HG03060 (cell line): ENCODE data around the gene SHISA9.

Source experiments
- ATAC-seq: cut with Tn5 transposase; IDR thresholded peaks from one replicate; pipeline ENCODE4 v1.9.1; 2021; ENCODE audit warnings: low read depth, moderate number of reproducible peaks; ENCODE audit not compliant: unreplicated experiment

Gene SHISA9

DNA sequence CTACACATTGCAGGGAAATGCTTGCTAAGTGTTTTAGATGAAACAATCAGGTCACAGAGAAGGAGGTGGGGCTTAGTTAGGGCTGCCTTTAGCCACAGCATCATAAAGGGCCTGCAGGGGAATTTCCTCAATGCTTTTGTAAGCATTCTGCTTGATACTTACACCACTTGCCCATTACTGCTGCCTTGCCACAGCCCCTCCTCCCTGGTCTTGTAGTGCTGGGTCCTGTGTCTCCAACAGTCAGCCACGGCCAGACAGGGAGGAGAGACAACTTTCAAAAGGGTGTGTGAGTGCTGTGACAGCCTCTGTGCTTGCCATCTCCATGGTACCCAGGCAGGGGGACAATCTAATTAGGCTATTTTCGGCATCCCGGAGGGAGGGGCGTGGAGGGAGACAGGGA is 111.2 kb downstream of the SHISA9 start:
- no peak for ATAC-seq

DNA sequence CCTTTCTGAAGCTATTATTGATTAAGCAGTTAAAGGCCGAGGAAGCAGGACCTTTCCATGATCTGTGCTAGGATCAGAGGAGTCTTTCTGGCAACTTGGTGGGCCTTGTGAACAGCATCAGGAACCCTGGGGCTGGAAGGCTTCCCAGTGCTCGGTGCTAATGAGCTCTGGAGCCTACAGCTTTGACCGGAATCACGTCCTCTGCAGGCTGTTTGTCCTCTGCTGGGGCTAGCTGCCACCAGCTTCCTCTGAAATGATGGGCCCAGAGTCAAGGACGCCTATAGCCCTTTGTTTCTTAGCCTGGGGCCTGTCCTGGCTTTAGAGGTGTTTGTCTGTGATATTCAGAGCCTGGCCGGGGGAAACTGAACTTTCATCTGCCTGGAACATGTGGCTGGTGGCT is 111.6 kb downstream of the SHISA9 start:
- ATAC-seq, result no peak

DNA sequence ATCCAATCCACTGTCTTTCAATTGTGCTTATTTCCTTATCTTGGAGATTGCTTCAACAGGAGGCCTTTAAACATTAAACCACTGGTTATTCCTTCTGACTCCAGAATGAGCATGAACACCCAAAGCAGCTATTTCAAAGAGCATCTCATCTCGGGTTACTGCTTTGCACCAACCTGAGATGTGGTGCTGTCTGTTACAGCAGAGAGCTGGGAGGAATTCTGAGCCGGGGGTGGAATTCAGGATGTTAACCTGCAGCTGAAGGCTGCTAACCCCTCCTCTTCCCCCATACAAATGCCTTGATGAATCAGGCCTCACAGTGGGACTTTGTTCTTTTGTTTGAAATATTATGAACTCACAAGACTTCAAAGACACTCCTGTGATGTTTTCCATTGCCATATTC is 113.1 kb downstream of the SHISA9 start:
- ATAC-seq, result no peak

DNA sequence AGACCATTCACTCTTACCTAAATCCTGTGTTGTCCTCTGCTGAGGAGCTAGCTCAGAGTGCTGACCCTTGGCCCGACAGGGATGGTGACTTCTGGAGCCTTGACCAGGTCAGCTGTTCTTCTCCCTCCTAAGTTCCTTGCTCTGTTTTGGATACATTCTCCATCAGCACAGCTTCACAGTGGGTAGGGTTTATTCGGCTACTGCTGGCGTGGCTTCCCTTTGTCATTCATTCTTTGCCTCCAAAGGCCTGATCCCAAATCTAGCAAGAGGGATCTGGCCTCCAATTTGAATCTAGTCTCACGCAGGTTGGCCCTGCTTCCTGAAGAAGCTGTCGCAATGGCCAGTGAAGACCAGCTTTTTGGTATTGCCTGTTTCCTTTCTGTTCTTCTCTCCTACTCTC is 116.6 kb downstream of the SHISA9 start:
- ATAC-seq, result no peak

DNA sequence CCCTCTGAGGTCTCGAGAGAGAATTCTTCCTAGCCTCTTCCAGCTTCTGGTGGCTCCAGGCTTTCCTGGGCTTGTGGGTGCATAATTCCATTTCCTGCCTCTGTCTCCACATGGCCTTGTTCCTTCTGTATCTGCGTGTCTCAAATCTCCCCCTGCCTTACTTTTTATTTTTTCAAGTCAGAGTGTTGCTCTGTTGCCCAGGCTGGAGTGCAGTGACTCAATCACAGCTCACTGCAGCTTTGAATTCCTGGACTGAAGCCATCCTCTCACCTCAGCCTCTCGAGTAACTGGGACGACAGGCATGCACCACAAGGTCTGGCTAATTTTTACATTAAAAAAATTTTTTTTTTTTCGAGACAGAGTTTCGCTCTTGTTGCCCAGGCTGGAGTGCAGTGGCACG is 120.6 kb downstream of the SHISA9 start:
- ATAC-seq, result no peak

DNA sequence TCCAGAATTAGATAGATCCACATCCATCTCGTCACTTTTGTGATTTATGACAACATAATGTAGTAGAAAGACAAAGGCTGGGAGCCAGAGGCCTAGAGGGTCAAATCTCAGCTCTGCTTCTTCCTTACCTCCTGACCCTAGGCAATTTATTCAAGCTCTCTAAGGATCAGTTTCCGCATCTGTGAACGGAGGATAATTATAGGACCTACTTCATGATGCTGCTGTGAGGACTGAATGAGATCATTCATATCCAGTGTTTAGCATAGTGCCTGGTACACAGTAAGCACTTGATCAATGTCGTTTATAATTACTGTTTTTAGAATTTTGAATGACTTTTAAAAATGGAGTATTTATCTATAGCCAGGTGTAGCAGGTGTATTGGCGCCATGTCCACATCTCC is 128.4 kb downstream of the SHISA9 start:
- ATAC-seq, result no peak

DNA sequence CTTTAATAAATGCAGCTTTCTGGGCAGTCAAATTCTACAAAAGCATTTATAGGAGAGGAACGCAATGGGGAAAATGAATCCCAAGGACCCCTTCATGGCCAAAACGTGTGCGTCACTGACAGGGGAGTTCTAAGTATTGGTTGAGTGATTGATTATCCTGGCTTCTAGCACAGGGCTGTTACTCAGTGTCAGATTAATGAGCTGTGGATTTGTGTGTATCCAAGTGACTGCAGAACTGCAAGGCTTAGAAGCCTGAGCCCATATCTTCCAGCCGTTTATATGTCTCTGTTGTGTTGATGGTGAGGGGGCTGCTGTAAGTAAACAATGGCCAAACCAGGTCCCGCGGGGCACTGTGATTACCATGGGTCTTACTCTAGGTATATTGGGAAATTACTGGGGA is 129.4 kb downstream of the SHISA9 start:
- ATAC-seq, result no peak

DNA sequence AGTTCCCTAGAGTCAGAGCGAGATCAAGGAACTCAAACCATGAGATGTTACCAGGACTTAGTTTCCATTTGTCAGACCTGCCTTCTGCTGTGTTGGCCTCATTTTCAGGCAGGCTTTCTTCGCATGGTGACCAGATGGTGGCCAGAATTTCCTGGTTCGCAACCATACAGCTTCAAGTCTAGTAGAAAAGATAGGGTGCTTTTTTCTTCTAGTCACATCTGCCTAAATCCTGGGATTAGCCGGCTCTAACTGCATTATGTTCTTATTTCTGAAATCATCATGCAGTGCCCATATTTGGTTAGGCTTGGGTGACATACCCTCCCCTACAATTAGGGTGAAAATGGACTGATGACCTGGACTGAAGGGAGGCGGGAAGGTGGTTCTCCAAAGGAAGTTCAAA is 131.5 kb downstream of the SHISA9 start:
- no peak for ATAC-seq

DNA sequence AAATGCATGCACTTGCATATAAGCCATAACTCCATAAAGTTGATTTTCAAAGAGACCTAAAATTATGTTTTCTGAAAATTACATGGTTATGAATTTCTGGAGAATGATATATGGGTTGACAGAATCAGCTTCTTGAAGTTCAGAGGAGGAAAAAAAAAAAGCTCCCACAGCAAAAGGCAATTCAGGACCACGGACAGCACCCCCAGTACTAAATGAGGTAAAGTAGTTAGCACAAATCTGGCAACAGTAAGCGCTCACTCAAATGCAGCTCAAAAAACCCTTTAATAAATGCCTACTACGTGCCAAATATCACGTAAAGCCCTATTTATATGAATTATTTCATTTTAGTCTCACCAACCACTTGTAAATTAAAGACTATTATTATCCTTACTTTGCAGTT is 135.2 kb downstream of the SHISA9 start:
- ATAC-seq, result no peak

DNA sequence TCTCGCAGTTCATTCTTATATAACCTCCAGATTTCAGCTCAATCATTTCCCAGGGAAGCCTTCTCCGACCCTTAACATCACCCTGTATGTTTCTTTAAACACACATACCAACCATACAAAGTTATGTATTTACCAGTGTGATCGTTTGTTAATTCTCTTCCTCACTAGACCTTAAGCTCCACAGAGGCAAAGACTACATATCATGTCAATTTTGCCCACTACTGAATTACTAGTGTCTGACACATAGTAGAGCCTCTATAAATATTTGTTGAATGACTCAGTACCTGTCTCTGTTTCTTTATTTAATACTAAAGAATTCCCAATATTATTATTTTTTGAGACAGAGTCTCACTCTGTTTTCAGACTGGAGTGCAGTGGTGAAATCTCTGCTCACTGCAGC is 137.2 kb downstream of the SHISA9 start:
- ATAC-seq, result no peak

DNA sequence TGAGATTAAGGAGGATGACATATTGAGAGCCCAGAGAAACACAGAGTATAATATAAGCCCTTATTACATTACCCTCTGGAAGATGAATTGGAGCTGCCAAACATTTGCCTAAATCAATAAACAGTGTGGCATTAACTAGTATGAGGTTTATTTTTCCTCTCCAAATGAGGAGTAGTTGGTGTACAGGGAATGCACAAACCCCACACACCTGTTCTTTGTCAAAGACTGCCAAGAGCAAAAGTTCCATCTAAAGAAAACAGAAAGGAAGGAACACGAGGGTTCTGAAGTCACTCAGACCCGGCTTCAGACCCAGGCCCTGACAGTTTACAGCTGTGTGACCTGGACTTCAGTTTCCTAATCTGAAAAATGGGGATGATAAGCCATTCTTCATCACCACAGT is 138.1 kb downstream of the SHISA9 start:
- no peak for ATAC-seq

DNA sequence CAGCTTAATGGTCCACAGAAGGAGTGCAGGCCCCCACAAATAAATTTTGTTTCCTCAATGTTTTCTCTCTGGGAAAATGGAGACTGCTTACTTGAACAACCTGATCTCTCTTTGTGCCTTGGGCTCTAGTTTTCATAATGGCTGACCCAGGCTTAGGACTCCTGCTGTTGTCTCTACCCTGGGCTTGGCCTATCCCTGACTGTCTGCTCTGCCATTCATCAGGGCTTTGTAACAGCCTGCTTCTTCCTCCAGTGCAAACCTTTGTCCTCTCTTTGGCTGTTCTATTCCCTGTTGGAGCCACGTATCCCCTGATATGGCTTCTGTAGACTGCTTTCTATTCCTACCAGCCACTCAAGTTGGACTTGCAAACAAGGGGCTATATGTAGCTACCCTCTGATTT is 139.8 kb downstream of the SHISA9 start:
- no peak for ATAC-seq

DNA sequence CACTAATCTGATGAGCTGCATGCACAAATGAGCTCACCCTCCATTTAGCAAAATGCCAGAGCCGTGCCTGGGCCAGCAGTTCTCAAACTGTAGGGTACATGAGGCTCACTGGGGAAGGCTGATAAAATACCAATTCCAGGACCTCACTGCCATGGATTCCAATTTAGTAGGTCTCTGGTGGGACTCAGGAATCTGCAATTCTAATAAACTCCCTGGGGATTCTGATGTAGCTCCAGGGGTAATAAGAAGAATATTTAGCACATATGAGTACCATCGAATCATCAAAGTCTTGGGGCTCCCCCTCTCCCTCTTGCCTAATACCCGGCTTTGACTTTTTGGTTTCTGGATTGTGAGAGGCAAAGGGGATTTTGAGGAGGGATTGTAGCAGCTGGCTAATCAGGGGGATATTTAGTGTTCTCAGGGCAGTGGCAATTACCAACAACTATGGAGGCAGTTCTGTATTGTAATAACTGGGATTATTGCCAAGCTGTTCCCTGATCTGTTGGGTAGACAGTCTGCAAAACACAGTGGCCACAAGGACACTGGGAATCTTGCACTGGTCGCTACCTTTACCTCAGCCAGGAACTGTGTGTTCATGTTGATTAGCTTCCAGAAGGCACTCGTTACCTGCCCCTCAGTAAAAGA is 140.4 kb downstream of the SHISA9 start:
- ATAC-seq, result no peak

DNA sequence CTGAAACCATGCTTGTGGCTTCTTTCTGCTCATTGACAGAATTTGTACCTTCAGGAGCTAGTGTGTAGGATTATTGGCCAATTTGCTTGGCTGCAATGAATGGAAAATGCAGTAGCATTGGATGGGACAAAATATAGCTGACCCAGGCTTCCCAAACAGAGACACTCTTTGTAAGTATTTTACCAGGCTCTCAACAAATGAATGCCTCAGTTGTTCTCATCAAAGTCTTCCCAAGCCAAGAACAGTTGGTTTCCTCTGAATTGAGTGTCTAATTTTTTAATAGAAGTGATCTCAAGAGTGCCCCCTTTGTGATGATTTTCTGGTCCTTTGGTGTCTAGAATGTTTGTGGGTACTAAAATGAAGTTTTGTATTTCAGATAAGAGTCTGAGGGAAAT is 140.9 kb downstream of the SHISA9 start:
- ATAC-seq, result no peak

DNA sequence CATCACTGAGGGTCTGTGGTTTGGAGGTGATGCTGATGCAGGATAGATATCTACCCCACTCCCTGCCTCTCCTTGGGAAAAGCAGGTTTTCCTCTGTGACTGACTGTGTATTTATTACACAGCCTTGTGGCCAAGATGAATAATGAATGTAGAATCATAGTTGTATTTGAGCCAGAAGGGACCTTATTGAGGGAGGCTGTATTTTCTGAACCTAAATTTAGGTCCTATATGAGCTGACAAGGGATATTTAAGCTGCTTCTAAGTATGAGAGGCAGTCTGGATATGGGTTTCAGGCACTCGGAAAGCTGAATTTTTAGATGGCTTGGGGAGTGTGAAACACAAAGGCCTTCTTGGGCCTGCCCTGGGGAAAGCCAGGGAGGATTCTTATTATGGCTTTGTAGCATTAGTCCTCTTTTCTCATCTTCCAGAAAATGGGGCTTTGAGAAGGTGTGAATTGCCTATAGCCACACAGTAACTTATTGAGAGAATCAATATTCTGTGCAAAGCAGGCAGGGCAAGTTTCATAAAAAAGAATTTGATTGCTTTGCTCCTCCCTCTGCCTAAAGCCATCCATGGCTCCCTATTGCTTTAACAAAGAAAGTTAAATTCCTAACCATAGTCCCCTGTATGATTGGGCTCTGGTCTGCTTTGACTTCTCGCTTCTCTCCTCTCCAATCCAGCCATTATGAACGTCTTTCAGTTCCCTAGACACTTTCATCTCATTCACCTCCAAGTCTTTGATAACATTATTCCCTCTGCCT is 144.8 kb downstream of the SHISA9 start:
- no peak for ATAC-seq

DNA sequence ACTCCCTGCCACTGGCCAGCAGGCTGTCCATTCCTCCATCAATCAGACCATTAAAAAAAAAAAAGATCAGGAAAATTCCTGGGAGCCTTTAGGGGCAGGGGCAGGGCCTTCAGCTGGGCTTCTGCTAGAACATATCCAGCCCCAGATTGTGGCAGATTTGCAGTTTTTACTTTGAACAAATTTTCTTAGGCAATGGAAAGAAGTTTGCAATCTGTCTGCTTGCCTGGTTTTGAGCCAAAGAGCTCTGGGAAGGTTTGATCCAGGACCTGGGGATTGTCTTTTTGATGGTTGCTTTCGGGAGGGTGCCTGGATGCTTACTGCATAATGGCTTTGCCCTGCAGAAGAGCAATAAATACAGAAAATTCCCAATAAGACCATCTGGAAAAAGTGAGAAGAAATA is 145.9 kb downstream of the SHISA9 start:
- no peak for ATAC-seq

DNA sequence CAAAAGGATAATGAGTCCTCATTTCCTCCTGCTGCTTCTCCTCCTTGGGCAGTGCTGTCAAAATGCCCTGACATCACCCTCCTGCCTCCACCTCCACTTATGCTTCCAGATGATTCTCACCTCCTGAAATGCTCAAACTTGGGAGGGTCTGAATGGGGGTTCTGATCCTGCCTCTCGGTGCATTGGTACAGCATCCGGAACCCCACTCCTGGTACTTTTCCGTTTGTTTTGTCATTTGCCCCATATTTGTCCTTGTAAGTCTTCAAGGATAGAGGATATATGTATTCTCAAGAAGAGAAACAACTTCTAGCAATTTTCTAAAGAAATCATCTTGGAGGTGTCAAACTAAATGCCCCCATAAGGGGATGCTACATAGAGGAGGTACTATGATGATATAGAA is 148.3 kb downstream of the SHISA9 start:
- no peak for ATAC-seq

DNA sequence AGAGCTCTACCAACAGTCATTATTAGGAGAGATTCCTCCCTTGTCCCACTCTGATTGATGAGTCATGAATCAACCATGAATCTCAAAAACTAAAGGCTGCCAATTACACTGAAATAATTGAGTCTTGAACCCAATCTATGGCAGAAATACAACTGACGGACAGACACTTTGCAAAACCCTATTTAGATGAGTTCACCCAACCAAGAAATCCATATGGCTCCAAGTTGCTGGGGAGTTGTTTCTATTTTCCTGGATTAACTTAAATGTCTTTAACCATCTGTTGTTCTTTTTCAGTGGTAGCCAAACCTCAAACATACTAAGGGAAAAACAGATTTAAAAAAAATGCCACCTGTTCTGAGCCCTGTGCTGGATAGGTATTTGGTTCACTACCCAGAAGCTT is 151.0 kb downstream of the SHISA9 start:
- ATAC-seq, result no peak

DNA sequence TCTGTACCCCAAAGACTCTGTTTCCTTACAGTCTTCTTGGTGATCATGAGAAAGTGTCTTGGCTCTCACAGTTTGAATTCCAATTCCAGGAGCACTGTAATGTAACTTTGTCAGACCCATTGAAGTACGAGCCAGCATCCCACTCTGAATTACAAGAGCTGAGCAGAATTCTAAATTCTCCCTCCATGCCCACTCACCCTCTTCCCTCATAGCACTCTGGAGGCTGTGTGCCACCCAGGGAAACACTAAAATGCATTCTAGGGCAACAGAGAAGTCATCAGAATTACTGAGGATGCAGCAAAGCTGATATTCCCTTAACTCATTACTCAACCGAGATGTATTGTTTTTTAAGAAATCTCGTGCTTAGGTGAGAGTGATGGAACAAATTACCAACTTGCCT is 154.1 kb downstream of the SHISA9 start:
- no peak for ATAC-seq

DNA sequence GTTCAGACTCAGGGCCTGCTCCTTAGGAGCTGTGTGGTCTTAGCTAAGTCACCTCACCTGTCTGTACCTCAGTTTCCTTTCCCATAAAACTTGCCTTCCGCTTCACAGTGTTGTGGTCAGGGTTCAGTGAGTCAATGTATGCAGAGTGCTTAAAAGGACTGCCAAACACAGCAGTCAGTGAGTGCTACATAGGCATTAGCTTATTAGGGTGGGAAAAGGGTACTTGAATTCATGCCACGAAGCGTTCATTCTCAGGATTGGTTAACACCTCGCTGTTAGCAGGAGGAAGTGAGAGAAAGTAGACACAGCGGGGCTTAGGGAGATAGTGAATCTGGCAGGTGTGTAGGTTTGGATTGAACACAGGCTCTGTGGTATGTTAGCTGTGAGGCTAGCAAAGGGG is 155.2 kb downstream of the SHISA9 start:
- ATAC-seq, result no peak

DNA sequence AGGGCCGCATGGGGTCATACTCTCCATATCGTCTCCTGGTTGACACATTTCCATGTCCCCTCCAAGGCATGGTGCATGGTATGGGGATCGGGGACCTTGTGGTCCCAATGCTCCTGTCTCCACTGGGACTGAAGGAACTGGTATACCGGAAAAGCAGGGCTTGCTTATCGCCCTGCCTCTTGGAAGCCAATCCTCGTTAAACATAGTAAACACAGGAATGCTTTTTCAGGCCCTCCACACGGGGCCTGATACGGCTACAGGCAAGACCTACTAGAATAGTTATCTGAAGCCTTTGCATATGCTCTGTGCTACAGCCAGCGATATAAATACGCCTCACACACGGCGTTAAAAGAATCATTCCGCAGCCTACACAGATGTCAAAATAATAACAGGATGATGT is 159.5 kb downstream of the SHISA9 start:
- ATAC-seq, result no peak

DNA sequence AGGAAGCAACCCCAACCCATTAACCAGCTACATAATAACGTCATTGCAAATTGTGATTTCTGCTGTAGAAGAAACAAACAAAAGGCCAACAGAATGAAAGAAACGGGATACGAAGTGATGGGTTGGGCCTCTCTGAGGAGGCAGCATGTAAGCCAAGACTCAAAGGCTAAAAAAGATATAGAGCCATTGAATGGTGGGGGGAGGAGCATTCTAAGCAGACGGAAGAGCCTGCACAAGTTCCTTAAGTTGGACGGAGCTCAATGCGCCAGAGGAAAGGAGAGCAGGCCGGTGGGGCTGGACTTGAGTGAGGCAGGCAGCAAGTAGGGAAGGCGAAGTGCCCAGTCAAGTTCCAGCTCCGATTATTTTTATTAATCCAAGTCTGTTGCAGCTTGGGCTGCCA is 160.3 kb downstream of the SHISA9 start:
- no peak for ATAC-seq

DNA sequence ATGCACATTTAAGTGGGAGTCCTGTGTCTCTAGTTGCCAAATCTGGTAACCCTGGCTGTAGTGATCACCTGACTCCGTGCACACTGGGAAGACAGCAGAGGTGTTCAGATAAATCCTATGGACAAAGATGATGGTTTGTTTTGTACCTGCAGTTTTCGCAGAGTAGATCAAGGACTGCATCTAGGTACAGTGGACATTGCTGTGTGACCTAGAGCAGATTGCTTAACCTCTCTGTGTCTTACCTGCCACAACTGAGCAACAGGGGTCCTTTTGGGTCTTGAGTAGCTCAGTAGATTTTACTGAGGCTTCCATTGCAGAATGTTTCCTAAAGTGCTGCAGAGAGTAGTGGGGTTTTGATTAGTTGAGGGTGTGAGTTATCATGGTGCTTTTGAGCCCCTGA is 160.8 kb downstream of the SHISA9 start:
- ATAC-seq, result no peak
